CD4-positive, alpha-beta memory T cell (primary cell): ENCODE data around the gene C2orf49. TPM values are rescaled to one million over a fixed set of nuclear protein-coding genes. Genes with fewer than 3 reads are reported as not detected.
A peak's percentile ranks its signal among the peaks of the same experiment; 100 is the strongest.

ENCODE experiments used
- CTCF ChIA-PET: fragments of 350-600 bp; sonication (Branson Sonifier 250); formaldehyde crosslinking; loops from one replicate; lab custom pipeline; 2021; ENCODE audit warnings: inconsistent platforms; ENCODE audit not compliant: partially characterized antibody; lab: Charles Lee
- POLR2A ChIA-PET: fragments of 350-600 bp; sonication (Branson Sonifier 250); formaldehyde crosslinking; loops from one replicate; lab custom pipeline; 2021; ENCODE audit not compliant: partially characterized antibody; lab: Charles Lee
- DNase-seq, 5 donors: peaks; one replicate each; pipeline versions ENCODE4 v3.0.0 to v3.0.0-alpha.2; 2020 to 2022; ENCODE audit warnings: mixed read lengths in 1 of 5
- H3K27ac ChIP-seq: one replicate; pipeline ENCODE4 v1.7.0; 2013; ENCODE audit warnings: low read depth, low read length
- H3K27me3 ChIP-seq: 2 replicates; pipeline ENCODE4 v1.7.0; 2013; ENCODE audit warnings: mild to moderate bottlenecking, low read length, moderate library complexity; ENCODE audit not compliant: insufficient read depth
- H3K36me3 ChIP-seq: 2 replicates; pipeline ENCODE4 v1.7.0; 2013; ENCODE audit warnings: mild to moderate bottlenecking, low read length, moderate library complexity; ENCODE audit not compliant: insufficient read depth
- H3K4me1 ChIP-seq: 2 replicates; pipeline ENCODE4 v1.7.0; 2013; ENCODE audit warnings: mild to moderate bottlenecking, low read length, moderate library complexity; ENCODE audit not compliant: insufficient read depth
- H3K4me3 ChIP-seq, 2 donors: one replicate each; pipeline ENCODE4 v1.7.0; 2013; ENCODE audit warnings: low read length in 2 of 2, mild to moderate bottlenecking in 1 of 2
- H3K9me3 ChIP-seq, 2 donors: one replicate each; pipeline ENCODE4 v1.7.0; 2013; ENCODE audit warnings: low read length in 2 of 2, control low read depth in 1 of 2; ENCODE audit not compliant: control insufficient read depth in 1 of 2
- H3K27ac Mint-ChIP-seq, 7 donors: one replicate each; pipeline ENCODE4 v1.8.0; 2020 to 2021; ENCODE audit warnings: mixed read lengths in 7 of 7, mild to moderate bottlenecking in 6 of 7, inconsistent platforms in 3 of 7, moderate library complexity in 3 of 7
- H3K27me3 Mint-ChIP-seq, 2 donors: one replicate each; pipeline ENCODE4 v1.8.0; 2020 to 2021; ENCODE audit warnings: mixed read lengths in 2 of 2
- H3K36me3 Mint-ChIP-seq, 2 donors: one replicate each; pipeline ENCODE4 v1.8.0; 2020 to 2021; ENCODE audit warnings: mixed read lengths in 2 of 2, inconsistent platforms in 1 of 2, mild to moderate bottlenecking in 1 of 2
- H3K4me1 Mint-ChIP-seq, 4 donors: one replicate each; pipeline ENCODE4 v1.8.0; 2020 to 2021; ENCODE audit warnings: mixed read lengths in 4 of 4, mild to moderate bottlenecking in 1 of 4
- H3K4me3 Mint-ChIP-seq, 8 donors: one replicate each; pipeline ENCODE4 v1.8.0; 2020 to 2021; ENCODE audit warnings: mixed read lengths in 8 of 8, mild to moderate bottlenecking in 7 of 8, moderate library complexity in 6 of 8, inconsistent platforms in 3 of 8
- H3K9me3 Mint-ChIP-seq, 8 donors: one replicate each; pipeline ENCODE4 v1.8.0; 2020 to 2021; ENCODE audit warnings: mixed read lengths in 8 of 8, mild to moderate bottlenecking in 5 of 8, inconsistent platforms in 3 of 8, moderate library complexity in 1 of 8
- intact Hi-C: fragments of 100-400 bp; cut with micrococcal nuclease; formaldehyde crosslinking; loops from one replicate; pipeline ENCODE4 v1.15.1; 2023
- polyA plus RNA-seq, 2 donors: library from polyadenylated mRNA; unstranded; fragments of 300-500 nt; fragmentation: Illumina TruSeq; gene quantifications; one replicate each; pipeline ENCODE4 v1.2.3, GENCODE V29; 2021
- total RNA-seq, 2 experiments: library from RNA; stranded (reverse); gene quantifications; one replicate each; pipeline ENCODE4 v1.2.3, GENCODE V29; 2021

The C2orf49 gene
- total and polyA plus RNA-seq, 4 experiments from 2014 or later = 8.7 to 29.9 (median 20.2) TPM

GRCh38 chr2:105381101-105381668 lies 43.8 kb downstream of the C2orf49 start:
- Mint-ChIP-seq H3K9me3 (no peaks in the 10 kb centered on the region), H3K36me3 (peaks cover 0 to 7% of the 10 kb centered on the region in 2 donors), H3K27me3 (no peaks in the 10 kb centered on the region), H3K4me1 (no peaks in the 10 kb centered on the region), H3K4me3 (peak overlapping the region in 1 of 8 donors; percentile 0), H3K27ac (peak overlapping the region in 1 of 7 donors; percentile 45)
- Histone ChIP-seq H3K36me3 (no peaks in the 10 kb centered on the region), H3K27ac (no peak overlapping the region), H3K4me1 (no peaks in the 10 kb centered on the region), H3K27me3 (no peaks in the 10 kb centered on the region), H3K9me3 (no peaks in the 10 kb centered on the region), H3K4me3 (no peak overlapping the region)
- ChIA-PET POLR2A (no interaction called here), CTCF (no interaction called here)
- intact Hi-C loops = no loop called here
- no peak for DNase-seq

GRCh38 chr2:105382177-105382576 lies 44.8 kb downstream of the C2orf49 start:
- Mint-ChIP-seq H3K4me3 (no peak overlapping the region), H3K27ac (peak overlapping the region in 1 of 7 donors; percentile 24), H3K4me1 (no peaks in the 10 kb centered on the region), H3K27me3 (no peaks in the 10 kb centered on the region), H3K9me3 (no peaks in the 10 kb centered on the region), H3K36me3 (peaks cover 0 to 7% of the 10 kb centered on the region in 2 donors)
- Histone ChIP-seq H3K4me3 (no peak overlapping the region), H3K36me3 (no peaks in the 10 kb centered on the region), H3K9me3 (no peaks in the 10 kb centered on the region), H3K27me3 (no peaks in the 10 kb centered on the region), H3K4me1 (no peaks in the 10 kb centered on the region), H3K27ac (no peak overlapping the region)
- POLR2A ChIA-PET = no interaction called here
- no peak for DNase-seq
- intact Hi-C loops = no loop called here
- CTCF ChIA-PET = no interaction called here

- intact Hi-C loops = no loop called here
- Mint-ChIP-seq H3K27me3 (no peaks in the 10 kb centered on the region), H3K4me3 (no peak overlapping the region), H3K9me3 (no peaks in the 10 kb centered on the region), H3K36me3 (peaks cover 0 to 7% of the 10 kb centered on the region in 2 donors), H3K27ac (no peak overlapping the region), H3K4me1 (no peaks in the 10 kb centered on the region)
- no peak overlapping the region for H3K27ac ChIP-seq
- no peak overlapping the region for H3K4me3 ChIP-seq
- no peaks in the 10 kb centered on the region for H3K4me1 ChIP-seq
- no peaks in the 10 kb centered on the region for H3K9me3 ChIP-seq
- no peaks in the 10 kb centered on the region for H3K36me3 ChIP-seq
- H3K27me3 ChIP-seq = no peaks in the 10 kb centered on the region
- ChIA-PET POLR2A (no interaction called here), CTCF (no interaction called here)
- DNase-seq = no peak
Observed at GRCh38 chr2:105383432-105384166, 46.3 kb downstream of the C2orf49 start.

- peaks cover 0 to 7% of the 10 kb centered on the region in 2 donors for H3K36me3 Mint-ChIP-seq
- Histone ChIP-seq H3K27me3 (no peaks in the 10 kb centered on the region), H3K9me3 (no peaks in the 10 kb centered on the region), H3K4me3 (no peak overlapping the region), H3K27ac (no peak overlapping the region), H3K4me1 (no peaks in the 10 kb centered on the region), H3K36me3 (no peaks in the 10 kb centered on the region)
- intact Hi-C loops = no loop called here
- CTCF ChIA-PET = interaction anchor here (0.9 kb wide), 1 partner anchor 137 kb away, joined by 3 read pairs; no protein-coding TSS in a partner anchor
- no peaks in the 10 kb centered on the region for H3K9me3 Mint-ChIP-seq
- H3K4me3 Mint-ChIP-seq = no peak overlapping the region
- no peaks in the 10 kb centered on the region for H3K4me1 Mint-ChIP-seq
- no peak overlapping the region for H3K27ac Mint-ChIP-seq
- H3K27me3 Mint-ChIP-seq = no peaks in the 10 kb centered on the region
- no peak for DNase-seq
- POLR2A ChIA-PET = no interaction called here
Observed at GRCh38 chr2:105384216-105384615, 46.9 kb downstream of the C2orf49 start.

- H3K4me3 Mint-ChIP-seq = no peak overlapping the region
- H3K27ac Mint-ChIP-seq = no peak overlapping the region
- peaks cover 0 to 7% of the 10 kb centered on the region in 2 donors for H3K36me3 Mint-ChIP-seq
- Histone ChIP-seq H3K4me3 (no peak overlapping the region), H3K4me1 (no peaks in the 10 kb centered on the region), H3K36me3 (no peaks in the 10 kb centered on the region), H3K27ac (no peak overlapping the region), H3K27me3 (no peaks in the 10 kb centered on the region), H3K9me3 (no peaks in the 10 kb centered on the region)
- intact Hi-C loops = no loop called here
- H3K9me3 Mint-ChIP-seq = no peaks in the 10 kb centered on the region
- no peaks in the 10 kb centered on the region for H3K27me3 Mint-ChIP-seq
- DNase-seq = no peak
- H3K4me1 Mint-ChIP-seq = no peaks in the 10 kb centered on the region
- CTCF ChIA-PET = interaction anchor here (0.9 kb wide), 1 partner anchor 136 kb away, joined by 3 read pairs; no protein-coding TSS in a partner anchor
- POLR2A ChIA-PET = no interaction called here
Observed at GRCh38 chr2:105384861-105385260, 47.5 kb downstream of the C2orf49 start.

DNA sequence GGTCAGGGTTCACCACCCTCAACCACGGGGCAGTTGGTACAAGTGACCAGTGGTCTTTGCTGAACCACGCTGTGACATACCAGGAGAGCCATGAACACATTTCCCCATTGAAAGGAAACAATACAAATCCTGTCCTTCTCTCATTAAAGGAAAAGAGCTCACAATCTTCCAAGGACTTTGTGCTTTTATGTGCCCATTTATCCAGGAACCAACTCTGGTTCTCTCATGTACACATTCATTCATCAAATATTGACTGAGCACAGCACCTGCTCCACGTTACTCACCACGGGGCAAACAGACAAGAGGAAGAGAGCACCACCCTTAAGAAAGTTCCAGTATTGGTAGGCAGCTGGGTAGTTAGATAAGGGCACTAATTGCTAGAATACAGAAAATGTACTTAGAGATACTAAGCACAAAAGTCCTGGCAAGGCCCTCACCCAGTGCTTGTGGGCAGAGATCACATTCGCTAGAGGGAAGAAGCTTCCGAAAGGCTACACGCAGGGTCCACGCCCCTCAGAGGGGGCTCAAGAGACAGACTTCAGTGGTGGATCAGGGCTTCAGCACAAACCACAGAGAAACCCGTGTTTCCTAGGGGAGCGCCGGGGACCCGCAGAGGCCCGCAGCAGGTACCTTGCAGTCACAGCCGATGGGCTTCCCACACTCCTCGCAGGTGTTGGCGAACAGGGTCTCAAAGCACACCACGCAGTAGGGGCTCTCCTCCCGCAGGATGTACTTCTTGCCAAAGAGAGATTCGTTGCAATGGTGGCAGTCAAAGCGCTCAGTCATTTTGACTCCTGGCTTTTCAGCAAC lies 48.6 kb downstream of the C2orf49 start:
- no peak overlapping the region for H3K4me3 Mint-ChIP-seq
- no peaks in the 10 kb centered on the region for H3K27me3 Mint-ChIP-seq
- H3K27ac Mint-ChIP-seq = no peak overlapping the region
- no peak for DNase-seq
- intact Hi-C loops = no loop called here
- H3K4me1 ChIP-seq = no peaks in the 10 kb centered on the region
- ChIA-PET POLR2A (interaction anchor here (0.6 kb wide), 1 partner anchor 32 kb away, joined by 3 read pairs; no protein-coding TSS in a partner anchor), CTCF (no interaction called here)
- no peaks in the 10 kb centered on the region for H3K9me3 Mint-ChIP-seq
- no peaks in the 10 kb centered on the region for H3K36me3 ChIP-seq
- H3K36me3 Mint-ChIP-seq = peaks cover 0 to 7% of the 10 kb centered on the region in 2 donors
- H3K9me3 ChIP-seq = no peaks in the 10 kb centered on the region
- H3K4me3 ChIP-seq = no peak overlapping the region
- no peaks in the 10 kb centered on the region for H3K27me3 ChIP-seq
- H3K4me1 Mint-ChIP-seq = no peaks in the 10 kb centered on the region
- H3K27ac ChIP-seq = no peak overlapping the region

GRCh38 chr2:105387225-105387624 lies 49.9 kb downstream of the C2orf49 start:
- POLR2A ChIA-PET = no interaction called here
- no peak overlapping the region for H3K4me3 Mint-ChIP-seq

More at GRCh38 chr2:105387225-105387624, 49.9 kb downstream of the C2orf49 start:
- intact Hi-C loops = no loop called here
- Histone ChIP-seq H3K4me3 (no peak overlapping the region), H3K27me3 (no peaks in the 10 kb centered on the region), H3K9me3 (no peaks in the 10 kb centered on the region), H3K27ac (no peak overlapping the region), H3K4me1 (no peaks in the 10 kb centered on the region), H3K36me3 (no peaks in the 10 kb centered on the region)
- Mint-ChIP-seq H3K27me3 (no peaks in the 10 kb centered on the region), H3K9me3 (no peaks in the 10 kb centered on the region), H3K4me1 (no peaks in the 10 kb centered on the region), H3K36me3 (peaks cover 0 to 7% of the 10 kb centered on the region in 2 donors), H3K27ac (no peak overlapping the region)
- DNase-seq = no peak
- CTCF ChIA-PET = no interaction called here
